K562 (cell line): ENCODE data around the gene MAPT. TPM values are rescaled to one million over a fixed set of nuclear protein-coding genes. Genes with fewer than 3 reads are reported as not detected.

Source experiments
- ATAC-seq: fragments of 200-7000 bp; cut with Tn5 transposase; 3 replicates; pipeline ENCODE4 v1.9.1; 2020; ENCODE audit warnings: moderate library complexity
- BruUV-seq: library from RNA; stranded (reverse); fragments of 400-500 nt; replicated peaks from 2 replicates; lab custom pipeline; 2021; lab: Mats Ljungman, UMichigan
- CTCF ChIA-PET: fragments of 300-600 bp; formaldehyde crosslinking; extraction: SDS; loops from one replicate; lab custom pipeline; 2021; ENCODE audit warnings: low intra/inter-chr PET ratio; lab: Yijun Ruan, JAX
- POLR2A ChIA-PET: fragments of 300-600, 350-650 bp; sonication (Branson Sonifier 250); formaldehyde crosslinking; extraction: SDS; loops from one replicate; lab custom pipeline; 2021; ENCODE audit warnings: antibody characterized with exemption, inconsistent platforms; lab: Yijun Ruan, JAX
- DNase-seq, 4 experiments: peaks; one replicate each; pipeline versions ENCODE4 v3.0.0 to v3.0.0-alpha.2; 2011 to 2018; ENCODE audit warnings: low spot score in 3 of 4, mixed read lengths in 3 of 4; ENCODE audit errors: extremely low read depth in 1 of 4
- FAIRE-seq: peaks from 2 replicates; lab custom pipeline; 2011; peaks lifted over from hg19 to GRCh38; lab: Jason Lieb, UNC
- H2AFZ ChIP-seq: 2 replicates; pipeline ENCODE4 v1.6.0; 2011; ENCODE audit warnings: low read depth, low read length, control low read depth, inconsistent platforms
- H3K27ac ChIP-seq: fragments of 200-600 bp; 3 replicates; pipeline ENCODE4 v1.8.0; 2011; ENCODE audit warnings: low read depth, mild to moderate bottlenecking, control low read depth, inconsistent platforms, low read length, moderate library complexity, mixed read lengths; ENCODE audit errors: extremely low read depth
- H3K27me3 ChIP-seq, 2 experiments: fragments of 300-600 bp in 1 of 2; 2 replicates in 1 of 2; 3 replicates in 1 of 2; pipeline versions ENCODE4 v1.6.0 to v1.8.0; 2011; ENCODE audit warnings: inconsistent platforms in 2 of 2, low read length in 2 of 2, mild to moderate bottlenecking in 1 of 2, mixed read lengths in 1 of 2, moderate library complexity in 1 of 2; ENCODE audit not compliant: control insufficient read depth in 2 of 2, insufficient read depth in 2 of 2
- H3K36me3 ChIP-seq: fragments of 300-600 bp; 3 replicates; pipeline ENCODE4 v1.8.0; 2011; ENCODE audit warnings: mild to moderate bottlenecking, low read length, inconsistent platforms; ENCODE audit not compliant: control insufficient read depth, insufficient read depth
- H3K4me1 ChIP-seq, 2 experiments: fragments of 200-600 bp in 1 of 2; replicated peaks in 1 of 2; 2 replicates in 1 of 2; 3 replicates in 1 of 2; pipeline versions ENCODE4 v1.5.1 to v1.8.0; 2011; ENCODE audit warnings: inconsistent platforms in 2 of 2, low read length in 2 of 2, mild to moderate bottlenecking in 1 of 2, mixed read lengths in 1 of 2, moderate library complexity in 1 of 2; ENCODE audit not compliant: control insufficient read depth in 2 of 2, insufficient read depth in 2 of 2
- H3K4me2 ChIP-seq: 2 replicates; pipeline ENCODE4 v1.6.1; 2011; ENCODE audit warnings: low read length, control low read depth, inconsistent platforms, mixed read lengths; ENCODE audit not compliant: insufficient read depth
- H3K4me3 ChIP-seq: fragments of 200-600 bp; sonication (generic), shearing (Covaris generic); 2 replicates; pipeline ENCODE4 v1.5.1; 2016; ENCODE audit warnings: control low read depth, inconsistent platforms
- H3K79me2 ChIP-seq: fragments of 200-600 bp; 3 replicates; pipeline ENCODE4 v1.8.0; 2011; ENCODE audit warnings: low read length, inconsistent platforms; ENCODE audit not compliant: control insufficient read depth, insufficient read depth
- H3K9ac ChIP-seq, 2 experiments: 2 replicates each; pipeline versions ENCODE4 v1.6.0 to v1.6.1; 2011; ENCODE audit warnings: low read depth in 2 of 2, low read length in 2 of 2, control low read depth in 1 of 2, inconsistent platforms in 1 of 2, mild to moderate bottlenecking in 1 of 2, mixed read lengths in 1 of 2; ENCODE audit not compliant: insufficient read depth in 1 of 2
- H3K9me1 ChIP-seq: one replicate; pipeline ENCODE4 v1.6.0; 2011; ENCODE audit warnings: inconsistent platforms, mild to moderate bottlenecking, low read length, moderate library complexity; ENCODE audit not compliant: control insufficient read depth, insufficient read depth
- H3K9me3 ChIP-seq: replicated peaks from 2 replicates; pipeline ENCODE4 v1.5.1; 2011; ENCODE audit warnings: low read depth, low read length, inconsistent platforms; ENCODE audit not compliant: control insufficient read depth, insufficient read depth
- H4K20me1 ChIP-seq: replicated peaks from 2 replicates; pipeline ENCODE4 v1.6.1; 2011; ENCODE audit warnings: low read length, inconsistent platforms, mixed read lengths; ENCODE audit not compliant: control insufficient read depth, insufficient read depth
- RAD21 ChIP-seq, 2 experiments: fragments of 250-450 bp in 1 of 2; fragments of 450-650 bp in 1 of 2; sonication (Bioruptor Pico) in 1 of 2; formaldehyde crosslinking in 1 of 2; IDR thresholded peaks in 1 of 2; conservative IDR thresholded peaks in 1 of 2; 2 replicates each; pipeline versions ENCODE4 v1.4.0 to v1.8.0; 2020 to 2022; ENCODE audit warnings: mild to moderate bottlenecking in 2 of 2, moderate library complexity in 1 of 2
- SMC3 ChIP-seq: conservative IDR thresholded peaks from 2 replicates; pipeline ENCODE4 v1.6.1; 2011; ENCODE audit warnings: low read depth, low read length, improper control_type of control experiment; ENCODE audit not compliant: insufficient read depth
- ZNF431 ChIP-seq: sonication (generic); formaldehyde crosslinking; IDR thresholded peaks from 2 replicates; pipeline ENCODE4 v1.8.0; 2022; ENCODE audit warnings: mild to moderate bottlenecking, missing genetic modification reagents
- WGBS: fragments of 100-300 bp; shearing (Covaris generic); methylation state at CpG from one replicate; pipeline ENCODE4 v1.1.6; 2016; ENCODE audit warnings: low coverage, mixed read lengths; ENCODE audit not compliant: insufficient coverage; ENCODE audit errors: missing lambda C conversion rate; 5-methylcytosine and 5-hydroxymethylcytosine counted together
- in situ Hi-C: fragments of 300-500 bp; cut with MboI; formaldehyde crosslinking; loops from 4 replicates; pipeline ENCODE4 v1.15.0; 2018; ENCODE audit warnings: inconsistent platforms, mixed read lengths
- intact Hi-C: fragments of 100-400 bp; cut with micrococcal nuclease; formaldehyde crosslinking; loops from 2 replicates; pipeline ENCODE4 v1.14.2; 2022
- polyA plus RNA-seq, 8 experiments: library from polyadenylated mRNA; depleted of rRNA in 4 of 8; stranded (reverse) in 5 of 8; unstranded in 3 of 8; fragments of >200 nt; fragmentation: Nextera tagmentation in 2 of 8; fragmentation: Illumina TruSeq in 1 of 8; extraction: Ambion mirVana in 2 of 8; extraction: Trizol in 1 of 8; gene quantifications; 2 replicates each; pipeline versions ENCODE4 v1.2.1 to v1.2.3, GENCODE V29; 2011 to 2014; ENCODE audit warnings: inconsistent platforms in 1 of 8, missing spikeins in 1 of 8
- total RNA-seq, 7 experiments: library from RNA; depleted of rRNA in 6 of 7; stranded (reverse); fragments of >200 nt in 6 of 7; fragmentation: Illumina TruSeq in 2 of 7; extraction: Trizol in 2 of 7; gene quantifications; 2 replicates each; pipeline versions ENCODE4 v1.2.1 to v1.2.3, GENCODE V29; 2011 to 2021; ENCODE audit warnings: low replicate concordance in 1 of 7
- TF ChIP-seq, protein P1 (sequence below): fragments of 450-650 bp; IDR thresholded peaks from 2 replicates; pipeline ENCODE4 v1.6.1; 2017; ENCODE audit warnings: mild to moderate bottlenecking, moderate library complexity
- TF ChIP-seq, protein P2 (sequence below), 3 experiments: IDR thresholded peaks in 2 of 3; conservative IDR thresholded peaks in 1 of 3; 2 replicates each; pipeline ENCODE4 v1.5.1; 2011 to 2012; ENCODE audit warnings: low read length in 3 of 3, mild to moderate bottlenecking in 3 of 3, control low read depth in 2 of 3, improper control_type of control experiment in 1 of 3, inconsistent platforms in 1 of 3, low read depth in 1 of 3, mixed read lengths in 1 of 3, moderate library complexity in 1 of 3; ENCODE audit not compliant: insufficient read depth in 2 of 3

MAPT gene
- total and polyA plus RNA-seq, 9 of the 15 experiments (the other 6 are each of a cell fraction or from before 2014, with no cell fraction given), result 0.04 to 1.1 (median 0.36) TPM

DNA sequence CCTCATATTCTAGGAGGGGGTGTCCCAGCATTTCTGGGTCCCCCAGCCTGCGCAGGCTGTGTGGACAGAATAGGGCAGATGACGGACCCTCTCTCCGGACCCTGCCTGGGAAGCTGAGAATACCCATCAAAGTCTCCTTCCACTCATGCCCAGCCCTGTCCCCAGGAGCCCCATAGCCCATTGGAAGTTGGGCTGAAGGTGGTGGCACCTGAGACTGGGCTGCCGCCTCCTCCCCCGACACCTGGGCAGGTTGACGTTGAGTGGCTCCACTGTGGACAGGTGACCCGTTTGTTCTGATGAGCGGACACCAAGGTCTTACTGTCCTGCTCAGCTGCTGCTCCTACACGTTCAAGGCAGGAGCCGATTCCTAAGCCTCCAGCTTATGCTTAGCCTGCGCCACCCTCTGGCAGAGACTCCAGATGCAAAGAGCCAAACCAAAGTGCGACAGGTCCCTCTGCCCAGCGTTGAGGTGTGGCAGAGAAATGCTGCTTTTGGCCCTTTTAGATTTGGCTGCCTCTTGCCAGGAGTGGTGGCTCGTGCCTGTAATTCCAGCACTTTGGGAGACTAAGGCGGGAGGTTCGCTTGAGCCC is 116.3 kb downstream of the MAPT start:
- peaks cover 3% of the 10 kb centered on the region; the same call in 1 of the 2 replicates for H4K20me1 ChIP-seq
- peaks cover 0 to 27% of the 10 kb centered on the region in 2 experiments; a peak in 4 of 5 replicates for H3K4me1 ChIP-seq
- WGBS, result 20% methylated on average over 16 of the region's 16 CpGs
- no peaks in the 10 kb centered on the region for H3K9me1 ChIP-seq
- CTCF ChIA-PET, result no interaction called here
- peaks cover 3 to 34% of the 10 kb centered on the region in 2 experiments; a peak in 3 of 5 replicates for H3K27me3 ChIP-seq
- H3K9ac ChIP-seq, result peak overlapping the region in 1 of 2 experiments; percentile 77; a peak in 2 of 4 replicates
- ATAC-seq (peak; percentile 80), FAIRE-seq (no peak), DNase-seq (peak in 2 of 4 experiments; percentile 25 to 47)
- H2AFZ ChIP-seq, result 0 out of 2 replicates have a peak overlapping the region, but pooled peaks have one; percentile 8
- intact Hi-C loops (no loop called here), in situ Hi-C loops (no loop called here)
- no TSS peak for BruUV-seq
- H3K4me3 ChIP-seq, result no peak overlapping the region
- H3K79me2 ChIP-seq, result no peaks in the 10 kb centered on the region
- H3K9me3 ChIP-seq, result no peaks in the 10 kb centered on the region
- TF ChIP-seq, protein P1, sequence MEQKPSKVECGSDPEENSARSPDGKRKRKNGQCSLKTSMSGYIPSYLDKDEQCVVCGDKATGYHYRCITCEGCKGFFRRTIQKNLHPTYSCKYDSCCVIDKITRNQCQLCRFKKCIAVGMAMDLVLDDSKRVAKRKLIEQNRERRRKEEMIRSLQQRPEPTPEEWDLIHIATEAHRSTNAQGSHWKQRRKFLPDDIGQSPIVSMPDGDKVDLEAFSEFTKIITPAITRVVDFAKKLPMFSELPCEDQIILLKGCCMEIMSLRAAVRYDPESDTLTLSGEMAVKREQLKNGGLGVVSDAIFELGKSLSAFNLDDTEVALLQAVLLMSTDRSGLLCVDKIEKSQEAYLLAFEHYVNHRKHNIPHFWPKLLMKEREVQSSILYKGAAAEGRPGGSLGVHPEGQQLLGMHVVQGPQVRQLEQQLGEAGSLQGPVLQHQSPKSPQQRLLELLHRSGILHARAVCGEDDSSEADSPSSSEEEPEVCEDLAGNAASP, result no peak
- TF ChIP-seq SMC3 (peak; percentile 16; the same call in 1 of the 2 replicates), ZNF431 (CRISPR knock-in tag) (no peak), RAD21 (CRISPR knock-in tag; conservative IDR thresholded peaks at IDR 0.05 in 1 of 2, IDR thresholded peaks at IDR 0.05 in 1 of 2) (peak in 1 of 2 experiments; percentile 46; a peak in 2 of 4 replicates)
- TF ChIP-seq, protein P2, sequence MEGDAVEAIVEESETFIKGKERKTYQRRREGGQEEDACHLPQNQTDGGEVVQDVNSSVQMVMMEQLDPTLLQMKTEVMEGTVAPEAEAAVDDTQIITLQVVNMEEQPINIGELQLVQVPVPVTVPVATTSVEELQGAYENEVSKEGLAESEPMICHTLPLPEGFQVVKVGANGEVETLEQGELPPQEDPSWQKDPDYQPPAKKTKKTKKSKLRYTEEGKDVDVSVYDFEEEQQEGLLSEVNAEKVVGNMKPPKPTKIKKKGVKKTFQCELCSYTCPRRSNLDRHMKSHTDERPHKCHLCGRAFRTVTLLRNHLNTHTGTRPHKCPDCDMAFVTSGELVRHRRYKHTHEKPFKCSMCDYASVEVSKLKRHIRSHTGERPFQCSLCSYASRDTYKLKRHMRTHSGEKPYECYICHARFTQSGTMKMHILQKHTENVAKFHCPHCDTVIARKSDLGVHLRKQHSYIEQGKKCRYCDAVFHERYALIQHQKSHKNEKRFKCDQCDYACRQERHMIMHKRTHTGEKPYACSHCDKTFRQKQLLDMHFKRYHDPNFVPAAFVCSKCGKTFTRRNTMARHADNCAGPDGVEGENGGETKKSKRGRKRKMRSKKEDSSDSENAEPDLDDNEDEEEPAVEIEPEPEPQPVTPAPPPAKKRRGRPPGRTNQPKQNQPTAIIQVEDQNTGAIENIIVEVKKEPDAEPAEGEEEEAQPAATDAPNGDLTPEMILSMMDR (IDR thresholded peaks at IDR 0.05 in 2 of 3, conservative IDR thresholded peaks at IDR 0.05 in 1 of 3; ENCODE audit: insufficient read depth in 2 of 3, low read depth in 1 of 3, low read length in 3 of 3), result peak; percentile 42 to 55 (median 52); a peak in 4 of 6 replicates
- H3K36me3 ChIP-seq, result no peaks in the 10 kb centered on the region
- no peak overlapping the region for H3K27ac ChIP-seq
- POLR2A ChIA-PET, result interaction anchor here (0.8 to 1.4 kb wide), 2 partner anchors 24 to 29 kb away, joined by 3 read pairs; no protein-coding TSS in a partner anchor
- peak overlapping the region; percentile 14; the same call in 1 of the 2 replicates for H3K4me2 ChIP-seq
